H1 (cell line): ENCODE measurements around the gene MEGF11.

Experiments used
- CHD1 ChIP-seq: IDR thresholded peaks from 2 replicates; pipeline ENCODE4 v1.6.1; 2012; ENCODE audit warnings: low read depth, low read length, improper control_type of control experiment
- EZH2 ChIP-seq: fragments of 200-600 bp; sonication (generic); IDR thresholded peaks from 2 replicates; pipeline ENCODE4 v1.7.1; 2012; ENCODE audit warnings: low read depth, mild to moderate bottlenecking, moderate library complexity, low read length, inconsistent platforms; ENCODE audit not compliant: severe bottlenecking
- JUN ChIP-seq: IDR thresholded peaks from 2 replicates; pipeline ENCODE4 v1.6.1; 2011; ENCODE audit warnings: low read depth, mild to moderate bottlenecking, improper control_type of control experiment, low read length
- PHF8 ChIP-seq: fragments of 200-600 bp; sonication (generic); conservative IDR thresholded peaks from 2 replicates; pipeline ENCODE4 v1.7.1; 2012; ENCODE audit warnings: low read depth, mild to moderate bottlenecking, inconsistent platforms, low read length, moderate library complexity
- POLR2A ChIP-seq, 2 experiments: IDR thresholded peaks; 1 replicate in 1 of 2; 2 replicates in 1 of 2; pipeline ENCODE4 v1.6.1; 2011; ENCODE audit warnings: low read depth in 2 of 2, low read length in 2 of 2, mild to moderate bottlenecking in 2 of 2; ENCODE audit errors: control extremely low read depth in 1 of 2
- RAD21 ChIP-seq, 2 experiments: IDR thresholded peaks in 1 of 2; conservative IDR thresholded peaks in 1 of 2; 2 replicates each; pipeline ENCODE4 v1.6.1; 2011; ENCODE audit warnings: low read depth in 2 of 2, low read length in 2 of 2, improper control_type of control experiment in 1 of 2, inconsistent platforms in 1 of 2, mild to moderate bottlenecking in 1 of 2, moderate library complexity in 1 of 2
- TAF1 ChIP-seq: IDR thresholded peaks from 2 replicates; pipeline ENCODE4 v1.6.1; 2011; ENCODE audit warnings: mild to moderate bottlenecking, low read depth, low read length
- YY1 ChIP-seq: IDR thresholded peaks from 2 replicates; pipeline ENCODE4 v1.6.1; 2011; ENCODE audit warnings: low read depth, mild to moderate bottlenecking, low read length
- TF ChIP-seq, protein P1 (sequence below), 3 experiments: IDR thresholded peaks; 1 replicate in 2 of 3; 2 replicates in 1 of 3; pipeline versions ENCODE4 v1.5.1 to v1.6.1; 2011; ENCODE audit warnings: low read length in 3 of 3, mild to moderate bottlenecking in 3 of 3, inconsistent platforms in 2 of 3, low read depth in 1 of 3, moderate library complexity in 1 of 3; ENCODE audit not compliant: insufficient read depth in 1 of 3; ENCODE audit errors: control extremely low read depth in 1 of 3

DNA sequence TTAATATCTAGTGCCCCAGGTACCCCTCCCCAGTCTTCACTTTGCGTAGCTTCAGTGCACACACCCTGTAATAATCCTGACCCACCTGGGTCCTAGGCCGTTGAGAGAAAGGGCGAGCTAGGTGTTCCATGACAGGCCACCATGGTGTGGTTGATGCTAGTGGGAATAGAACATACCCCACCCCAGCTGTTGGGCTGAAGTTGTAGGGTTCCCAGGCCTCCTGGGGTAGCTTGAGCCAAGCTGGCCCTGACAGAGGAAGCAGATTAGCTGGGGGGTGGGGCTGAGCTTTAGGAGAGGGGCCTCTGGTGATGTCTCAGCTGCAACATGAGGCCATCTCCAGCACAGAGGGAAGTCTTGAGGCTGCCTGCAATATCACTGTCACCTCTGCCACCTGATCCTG, 343.7 kb downstream of the MEGF11 start:
- TF ChIP-seq EZH2 (no peak), TAF1 (no peak), POLR2A (IDR thresholded peaks at IDR 0.05; ENCODE audit: control extremely low read depth in 1 of 2, low read depth in 2 of 2, low read length in 2 of 2) (no peak), CHD1 (no peak), PHF8 (no peak), JUN (no peak), YY1 (no peak), RAD21 (IDR thresholded peaks at IDR 0.05 in 1 of 2, conservative IDR thresholded peaks at IDR 0.05 in 1 of 2; ENCODE audit: low read depth in 2 of 2, low read length in 2 of 2) (no peak)
- TF ChIP-seq, protein P1, sequence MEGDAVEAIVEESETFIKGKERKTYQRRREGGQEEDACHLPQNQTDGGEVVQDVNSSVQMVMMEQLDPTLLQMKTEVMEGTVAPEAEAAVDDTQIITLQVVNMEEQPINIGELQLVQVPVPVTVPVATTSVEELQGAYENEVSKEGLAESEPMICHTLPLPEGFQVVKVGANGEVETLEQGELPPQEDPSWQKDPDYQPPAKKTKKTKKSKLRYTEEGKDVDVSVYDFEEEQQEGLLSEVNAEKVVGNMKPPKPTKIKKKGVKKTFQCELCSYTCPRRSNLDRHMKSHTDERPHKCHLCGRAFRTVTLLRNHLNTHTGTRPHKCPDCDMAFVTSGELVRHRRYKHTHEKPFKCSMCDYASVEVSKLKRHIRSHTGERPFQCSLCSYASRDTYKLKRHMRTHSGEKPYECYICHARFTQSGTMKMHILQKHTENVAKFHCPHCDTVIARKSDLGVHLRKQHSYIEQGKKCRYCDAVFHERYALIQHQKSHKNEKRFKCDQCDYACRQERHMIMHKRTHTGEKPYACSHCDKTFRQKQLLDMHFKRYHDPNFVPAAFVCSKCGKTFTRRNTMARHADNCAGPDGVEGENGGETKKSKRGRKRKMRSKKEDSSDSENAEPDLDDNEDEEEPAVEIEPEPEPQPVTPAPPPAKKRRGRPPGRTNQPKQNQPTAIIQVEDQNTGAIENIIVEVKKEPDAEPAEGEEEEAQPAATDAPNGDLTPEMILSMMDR (IDR thresholded peaks at IDR 0.05; ENCODE audit: control extremely low read depth in 1 of 3, insufficient read depth in 1 of 3, low read depth in 1 of 3, low read length in 3 of 3), result no peak
